Measurements from ENCODE around the gene MEST.

DNA sequence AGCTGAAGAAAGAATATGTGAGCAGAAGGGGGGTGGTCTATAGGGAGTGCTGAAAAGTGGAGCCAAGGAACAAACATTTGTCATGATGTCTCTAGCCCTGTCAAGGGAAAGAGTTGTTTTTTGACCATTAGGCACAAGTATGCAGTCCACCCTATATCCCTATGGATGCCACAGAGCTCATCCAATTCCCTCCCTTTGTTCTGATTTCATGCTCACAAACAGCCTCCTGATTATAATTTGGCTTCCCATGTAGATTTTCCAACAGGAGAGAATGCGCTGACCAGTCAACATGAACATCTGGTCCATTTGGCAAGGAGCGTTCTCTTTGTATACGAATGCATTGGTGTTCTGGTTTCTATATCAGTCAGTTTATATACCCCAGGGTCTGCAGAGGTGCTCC, 38.9 kb upstream of the MEST start:
- TF ChIP-seq, protein P1, sequence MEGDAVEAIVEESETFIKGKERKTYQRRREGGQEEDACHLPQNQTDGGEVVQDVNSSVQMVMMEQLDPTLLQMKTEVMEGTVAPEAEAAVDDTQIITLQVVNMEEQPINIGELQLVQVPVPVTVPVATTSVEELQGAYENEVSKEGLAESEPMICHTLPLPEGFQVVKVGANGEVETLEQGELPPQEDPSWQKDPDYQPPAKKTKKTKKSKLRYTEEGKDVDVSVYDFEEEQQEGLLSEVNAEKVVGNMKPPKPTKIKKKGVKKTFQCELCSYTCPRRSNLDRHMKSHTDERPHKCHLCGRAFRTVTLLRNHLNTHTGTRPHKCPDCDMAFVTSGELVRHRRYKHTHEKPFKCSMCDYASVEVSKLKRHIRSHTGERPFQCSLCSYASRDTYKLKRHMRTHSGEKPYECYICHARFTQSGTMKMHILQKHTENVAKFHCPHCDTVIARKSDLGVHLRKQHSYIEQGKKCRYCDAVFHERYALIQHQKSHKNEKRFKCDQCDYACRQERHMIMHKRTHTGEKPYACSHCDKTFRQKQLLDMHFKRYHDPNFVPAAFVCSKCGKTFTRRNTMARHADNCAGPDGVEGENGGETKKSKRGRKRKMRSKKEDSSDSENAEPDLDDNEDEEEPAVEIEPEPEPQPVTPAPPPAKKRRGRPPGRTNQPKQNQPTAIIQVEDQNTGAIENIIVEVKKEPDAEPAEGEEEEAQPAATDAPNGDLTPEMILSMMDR (IDR thresholded peaks at IDR 0.05): no peak
- TF ChIP-seq POLR2AphosphoS5 (IDR thresholded peaks at IDR 0.05) (no peak), POLR2A (IDR thresholded peaks at IDR 0.05) (no peak), EP300 (IDR thresholded peaks at IDR 0.05) (no peak)
